GM11168 (cell line): ENCODE measurements around the gene WBP2.

Source experiments
- in situ Hi-C: fragments of 300-500 bp; cut with MboI; formaldehyde crosslinking; loops from one replicate; pipeline ENCODE4 v1.12.0; 2022; ENCODE audit warnings: low sequenced_read_pairs; ENCODE audit not compliant: unreplicated experiment

Gene WBP2

DNA sequence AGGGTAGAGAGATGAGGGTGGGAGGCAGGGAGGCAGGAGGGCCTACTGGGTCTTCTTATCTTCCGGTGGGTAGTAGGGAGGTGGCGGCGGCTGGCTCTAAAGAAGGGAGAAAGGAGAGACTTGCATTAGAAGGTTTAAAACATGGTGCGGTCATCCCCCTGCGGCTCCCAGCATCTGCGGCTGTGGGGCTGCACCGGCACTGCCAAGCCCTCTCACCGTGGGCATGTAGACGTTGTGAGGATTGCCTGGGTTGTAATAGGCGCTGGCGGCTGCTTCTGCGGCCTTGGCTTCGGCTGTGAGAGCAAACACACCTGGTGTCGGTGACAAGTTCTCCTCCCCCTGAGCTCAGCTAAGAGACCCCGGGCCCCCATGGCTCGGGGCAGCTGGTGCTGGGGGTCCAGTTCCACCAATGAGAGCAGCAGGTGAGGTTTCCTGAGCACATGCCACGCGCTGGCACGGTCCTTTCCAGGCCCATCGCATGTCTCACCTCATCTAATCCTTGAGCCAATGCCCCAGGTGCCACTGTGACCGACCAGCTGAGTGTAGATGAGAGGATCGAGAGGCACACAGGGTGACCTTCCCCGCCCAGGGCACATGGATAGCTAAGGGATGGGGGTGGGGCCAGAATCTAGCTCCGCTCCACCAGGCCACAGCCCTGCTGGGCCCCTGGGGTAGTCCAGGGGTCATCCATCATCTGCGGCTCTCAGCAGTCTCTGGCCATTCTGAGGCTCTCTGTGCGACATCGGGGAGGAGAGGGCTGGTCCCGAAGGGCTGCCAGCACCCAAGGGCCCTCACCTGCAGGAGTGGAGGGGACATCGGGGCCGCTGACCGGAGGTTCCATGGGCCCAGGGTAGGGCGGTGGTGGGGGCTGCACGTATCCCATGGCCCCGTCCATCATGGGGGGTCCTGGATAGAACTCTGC is 8.2 kb downstream of the WBP2 start:
- in situ Hi-C loops, result no loop called here

DNA sequence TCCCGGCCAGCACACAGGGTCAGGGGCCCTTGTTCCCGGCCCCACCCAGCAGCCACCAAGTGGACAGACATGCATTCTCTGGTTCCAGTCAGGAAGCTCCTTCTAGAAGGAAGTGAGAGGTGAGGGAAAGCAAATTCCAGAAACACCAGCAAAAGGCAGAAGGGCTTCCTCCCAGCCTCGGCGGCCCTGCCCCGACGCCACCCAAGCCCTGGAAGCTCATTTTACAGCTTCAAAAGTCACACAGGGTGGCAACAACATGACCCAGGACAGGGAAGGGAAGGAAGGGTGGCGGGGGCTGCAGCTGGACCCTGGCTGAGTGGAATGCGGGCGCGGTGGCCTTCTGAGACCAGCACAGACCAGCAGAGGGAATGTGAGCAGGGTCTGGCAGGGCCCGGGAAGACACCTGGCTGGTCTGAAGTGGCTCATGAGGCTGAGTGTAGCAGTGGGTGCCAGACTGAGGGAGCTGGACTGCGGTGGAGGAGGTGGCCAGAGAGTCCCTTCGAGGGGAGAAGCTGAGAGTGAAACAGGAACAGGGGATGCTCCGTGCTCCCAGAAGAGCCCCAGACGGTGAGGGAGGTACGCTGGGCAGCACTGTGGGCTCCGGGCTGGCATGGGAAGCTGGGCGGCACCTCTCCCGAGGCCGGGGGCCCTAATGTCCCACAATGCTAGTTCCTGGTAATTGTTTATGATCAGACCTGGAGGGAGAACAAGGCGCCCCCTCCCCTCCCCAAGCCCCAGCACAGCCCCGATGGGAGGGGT is 9.0 kb downstream of the WBP2 start:
- in situ Hi-C loops, result no loop called here

DNA sequence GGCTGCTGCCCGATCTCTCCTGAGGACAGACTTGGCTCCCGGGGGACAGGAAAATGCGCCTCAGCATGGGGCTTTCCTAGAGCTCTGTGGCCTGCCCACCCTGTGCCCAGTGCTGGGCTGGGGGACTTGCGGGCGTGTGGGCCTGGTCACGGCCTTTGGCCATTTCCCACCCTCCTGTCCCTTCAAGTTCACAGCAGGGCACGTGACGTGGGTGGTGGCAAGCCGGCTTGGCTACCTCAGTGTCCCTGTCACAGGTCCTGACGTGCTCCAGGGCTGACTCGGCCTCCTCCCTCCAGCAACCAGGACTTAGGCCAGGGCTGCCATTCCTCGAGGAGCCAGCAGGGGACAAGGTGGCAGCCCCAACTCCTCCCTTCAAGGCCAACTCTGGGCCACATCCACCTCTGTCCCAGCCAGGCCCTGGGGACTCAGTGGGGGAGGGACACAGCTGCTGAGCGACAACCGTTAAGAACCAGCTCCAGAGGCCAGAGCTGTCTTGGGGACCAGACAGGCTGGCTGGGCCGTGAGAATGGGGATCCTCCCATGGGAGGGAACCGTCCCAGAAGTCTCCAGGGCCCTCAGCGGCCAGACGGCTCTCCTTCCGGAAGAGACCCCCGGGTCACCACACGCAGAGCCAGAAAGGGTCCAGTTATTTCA is 9.9 kb downstream of the WBP2 start:
- in situ Hi-C loops, result no loop called here

- in situ Hi-C loops, result no loop called here
These were observed 10.5 kb downstream of the WBP2 start for GRCh38 chr17:75844530-75845057.

DNA sequence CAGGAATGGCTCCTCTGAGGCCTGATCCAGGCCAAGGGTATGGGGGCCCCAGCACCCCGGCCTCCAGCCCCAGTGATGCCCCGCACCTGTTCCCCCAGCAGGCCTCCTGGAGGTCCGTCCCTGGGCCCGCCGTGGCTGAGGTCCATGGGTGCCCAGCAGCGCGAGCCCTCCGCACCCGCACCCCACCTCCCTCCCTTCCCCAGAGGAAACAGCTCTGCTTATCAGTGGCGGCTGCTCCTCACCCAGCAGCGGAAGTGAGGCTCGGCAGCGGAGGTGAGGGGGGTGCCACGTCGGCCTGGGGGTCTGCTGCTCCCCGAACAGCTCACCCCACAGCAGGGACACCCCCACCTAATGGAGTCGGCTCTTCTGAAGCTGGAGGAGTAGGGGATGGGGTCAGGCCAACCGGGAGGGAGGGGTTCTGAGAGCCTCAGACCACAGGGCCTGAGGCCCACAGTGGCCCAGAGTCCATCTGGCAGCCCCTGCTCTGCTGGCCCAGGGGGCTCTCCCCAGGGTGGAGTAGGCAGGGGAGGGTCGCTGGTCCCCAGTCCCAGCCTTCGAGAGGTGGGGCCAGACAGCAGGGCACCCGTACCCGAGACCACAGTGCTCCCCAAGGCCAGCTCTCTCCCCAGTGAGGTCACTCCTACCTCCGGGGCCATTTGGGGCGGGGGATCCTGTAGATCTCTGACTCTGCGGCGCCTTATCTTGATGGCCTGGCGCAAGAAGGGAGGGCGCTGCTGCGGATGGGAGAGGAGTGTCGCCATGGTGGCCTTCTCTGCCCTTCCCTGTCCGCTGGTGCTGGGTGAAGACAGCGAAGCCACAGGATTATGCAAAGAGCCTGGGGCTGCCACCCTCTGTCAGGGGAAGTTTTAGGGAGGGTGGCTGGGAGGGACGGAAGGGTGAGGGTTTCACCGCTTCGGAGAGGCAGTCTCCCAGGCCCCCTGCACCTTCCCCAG is 11.3 kb downstream of the WBP2 start, which contains the start of gene UNC13D:
Gene UNC13D (minus strand): TSS at position 828 of the 953 bp plus-strand sequence. CDS start 67 bp downstream, at position 761.
- in situ Hi-C loops, result no loop called here

GRCh38 chr17:75842963-75843576 is 12.1 kb downstream of the WBP2 start:
- in situ Hi-C loops, result no loop called here

GRCh38 chr17:75842411-75842810 is 12.7 kb downstream of the WBP2 start:
- in situ Hi-C loops, result no loop called here

DNA sequence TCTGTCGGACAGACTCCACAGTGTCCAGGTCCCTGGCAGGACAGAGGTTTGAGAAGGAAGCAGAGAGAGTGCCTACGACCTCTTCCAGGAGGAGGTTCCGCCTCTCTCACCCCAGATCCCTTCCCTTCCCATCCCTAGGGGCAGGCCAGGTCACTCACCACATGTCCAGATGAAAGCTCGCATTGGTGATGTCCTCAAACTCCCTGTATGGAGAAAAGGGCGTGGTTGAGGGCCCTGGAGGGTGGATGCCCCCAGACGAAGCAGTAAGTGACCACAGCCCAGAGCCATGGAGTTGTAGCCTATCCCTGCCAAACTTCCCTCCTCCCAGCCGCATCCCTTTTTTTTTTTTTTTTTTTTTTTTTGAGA is 14.4 kb downstream of the WBP2 start:
- in situ Hi-C loops, result no loop called here

- in situ Hi-C loops, result no loop called here
These were observed 15.0 kb downstream of the WBP2 start for GRCh38 chr17:75839942-75840798.

DNA sequence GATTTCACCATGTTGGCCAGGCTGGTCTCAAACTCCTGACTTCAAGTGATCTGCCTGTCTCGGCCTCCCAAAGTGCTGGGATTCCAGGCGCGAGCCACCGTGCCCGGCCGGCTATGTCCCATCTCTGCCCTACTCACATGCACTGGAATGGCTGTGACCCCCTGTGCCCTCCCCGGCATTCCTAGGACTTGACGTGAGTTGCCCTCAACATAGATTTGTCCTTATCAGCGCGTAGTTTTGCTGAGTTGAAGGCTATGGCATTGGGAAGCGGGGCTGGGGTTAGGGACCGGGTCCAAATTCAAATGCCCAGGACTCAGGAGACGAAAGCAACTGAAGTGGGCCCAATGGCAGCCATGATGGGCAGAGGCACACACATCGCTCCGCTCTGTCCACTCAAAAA is 16.7 kb downstream of the WBP2 start:
- in situ Hi-C loops, result no loop called here

GRCh38 chr17:75837899-75838298 is 17.2 kb downstream of the WBP2 start:
- in situ Hi-C loops, result no loop called here

DNA sequence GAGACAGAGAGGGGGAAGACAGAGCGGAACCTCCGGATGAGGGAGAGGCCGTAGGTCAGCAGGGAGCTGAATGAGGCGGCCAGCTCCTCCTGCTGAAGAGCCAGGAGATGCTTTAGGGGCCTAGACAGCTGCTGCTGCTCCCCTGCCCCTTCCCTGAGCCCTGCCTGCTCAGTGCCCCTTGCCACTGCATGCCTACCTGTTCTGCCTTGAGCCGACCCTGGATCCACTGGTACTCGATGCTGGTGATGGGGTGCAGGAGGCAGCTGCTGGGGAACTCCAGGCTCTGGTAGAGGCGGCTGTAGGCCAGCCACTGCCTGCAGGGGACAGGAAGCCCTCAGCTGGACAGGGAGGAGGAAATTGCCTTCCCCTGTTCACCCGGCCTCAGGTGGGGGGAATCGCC is 18.5 kb downstream of the WBP2 start:
- in situ Hi-C loops, result no loop called here

- in situ Hi-C loops, result no loop called here
These were observed 19.5 kb downstream of the WBP2 start for GRCh38 chr17:75835654-75835987.

- in situ Hi-C loops, result no loop called here
These were observed 20.0 kb downstream of the WBP2 start for GRCh38 chr17:75834928-75835653.

GRCh38 chr17:75834279-75834920 is 20.7 kb downstream of the WBP2 start:
- in situ Hi-C loops, result no loop called here

DNA sequence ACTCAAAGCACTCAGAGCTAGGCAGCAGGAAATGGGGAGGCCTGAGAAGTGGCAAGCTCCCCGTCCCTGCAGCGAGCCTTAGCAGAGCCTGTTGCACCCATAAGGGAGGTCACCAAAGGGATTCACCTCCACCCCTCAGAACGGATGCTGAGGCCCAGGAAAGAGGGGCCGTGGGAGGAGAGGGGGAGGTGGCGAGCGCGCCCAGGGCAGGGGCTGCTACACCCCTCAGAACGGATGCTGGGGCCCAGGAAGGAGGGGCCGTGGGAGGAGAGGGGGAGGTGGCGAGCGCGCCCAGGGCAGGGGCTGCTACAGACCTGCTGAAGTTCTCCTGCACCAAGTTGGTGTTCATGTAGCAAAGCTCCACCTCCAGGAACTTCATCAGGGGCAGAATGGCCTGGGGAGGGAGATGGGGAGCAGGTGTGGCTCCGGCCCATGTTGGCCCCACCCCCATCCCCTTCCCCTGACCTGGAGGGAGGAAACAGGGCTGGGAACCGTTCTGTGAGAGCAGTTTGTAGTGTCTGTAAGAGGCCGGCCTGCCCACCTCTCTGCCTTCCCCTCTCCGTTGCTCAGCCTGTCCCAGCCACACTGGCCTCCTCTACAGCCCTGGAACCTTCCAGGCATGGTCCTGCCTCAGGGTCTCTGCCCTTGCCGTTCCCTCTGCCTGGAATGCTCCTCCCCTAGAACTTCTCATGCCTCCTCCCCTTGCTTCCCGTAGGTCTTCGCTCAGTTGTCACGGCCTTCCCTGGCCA is 22.3 kb downstream of the WBP2 start:
- in situ Hi-C loops, result no loop called here
